A673 (cell line): Measurements from ENCODE around the gene KIAA0232. TPM values are rescaled to one million over a fixed set of nuclear protein-coding genes. Genes with fewer than 3 reads are reported as not detected.
"Not testable (repeated sequence)": the region's sequence is repeated elsewhere in the genome, so short reads cannot be mapped to it uniquely, and the experiment has no call there.

Source experiments
- BruUV-seq: library from RNA; stranded (reverse); fragments of 400-500 nt; replicated peaks from 2 replicates; lab custom pipeline; 2021; lab: Mats Ljungman, UMichigan
- CTCF ChIA-PET: fragments of 300-600 bp; sonication (Branson Sonifier 250); formaldehyde crosslinking; loops from one replicate; lab custom pipeline; 2022; ENCODE audit warnings: antibody characterized with exemption; lab: Charles Lee
- POLR2A ChIA-PET: fragments of 300-600 bp; sonication (Branson Sonifier 250); formaldehyde crosslinking; loops from one replicate; lab custom pipeline; 2022; ENCODE audit warnings: antibody characterized with exemption; ENCODE audit not compliant: low non-redundant PET; lab: Charles Lee
- DNase-seq: peaks from one replicate; pipeline ENCODE4 v3.0.0-alpha.2; 2015; ENCODE audit warnings: low spot score
- H3K27ac ChIP-seq: fragments of 200-600 bp; sonication (generic); 2 replicates; pipeline ENCODE4 v1.5.1; 2016; ENCODE audit warnings: mixed run types, low read depth, mild to moderate bottlenecking, mixed read lengths, antibody characterized with exemption, low read length; ENCODE audit not compliant: poor library complexity, severe bottlenecking
- H3K27me3 ChIP-seq: fragments of 200-600 bp; sonication (generic); replicated peaks from 2 replicates; pipeline ENCODE4 v1.6.1; 2017; ENCODE audit warnings: mixed run types, low read depth, mild to moderate bottlenecking, mixed read lengths, antibody characterized with exemption, low read length; ENCODE audit not compliant: insufficient read depth, poor library complexity
- H3K36me3 ChIP-seq: fragments of 200-600 bp; sonication (generic); 2 replicates; pipeline ENCODE4 v1.6.1; 2016; ENCODE audit warnings: mixed run types, mild to moderate bottlenecking, mixed read lengths, antibody characterized with exemption, low read length; ENCODE audit not compliant: insufficient read depth, poor library complexity, severe bottlenecking
- H3K4me1 ChIP-seq: fragments of 200-600 bp; sonication (generic); 2 replicates; pipeline ENCODE4 v1.6.1; 2017; ENCODE audit warnings: mixed run types, mild to moderate bottlenecking, mixed read lengths, antibody characterized with exemption, low read length; ENCODE audit not compliant: insufficient read depth, poor library complexity, severe bottlenecking
- H3K4me3 ChIP-seq: fragments of 200-600 bp; sonication (generic); 2 replicates; pipeline ENCODE4 v1.5.1; 2016; ENCODE audit warnings: low read depth, mixed run types, mild to moderate bottlenecking, mixed read lengths, low read length; ENCODE audit not compliant: poor library complexity, severe bottlenecking
- H3K9me3 ChIP-seq: fragments of 200-600 bp; sonication (generic); 2 replicates; pipeline ENCODE4 v1.6.1; 2016; ENCODE audit warnings: mixed run types, low read depth, mild to moderate bottlenecking, mixed read lengths, antibody characterized with exemption, low read length; ENCODE audit not compliant: poor library complexity, severe bottlenecking
- EZH2 ChIP-seq: fragments of 200-600 bp; sonication (generic); IDR thresholded peaks from 2 replicates; pipeline ENCODE4 v1.6.1; 2017; ENCODE audit warnings: borderline replicate concordance, low read depth, mild to moderate bottlenecking, mixed read lengths, antibody characterized with exemption, low read length; ENCODE audit not compliant: poor library complexity, severe bottlenecking
- intact Hi-C: fragments of 100-400 bp; cut with micrococcal nuclease; formaldehyde crosslinking; loops from one replicate; pipeline ENCODE4 v1.10.0; 2022; ENCODE audit not compliant: unreplicated experiment
- total RNA-seq: library from RNA; stranded (reverse); gene quantifications from 2 replicates; pipeline ENCODE4 v1.2.3, GENCODE V29; 2021
- TF ChIP-seq, protein P1 (sequence below): fragments of 300-800, 200-600 bp; sonication (generic); conservative IDR thresholded peaks from 2 replicates; pipeline ENCODE4 v1.5.1; 2017; ENCODE audit warnings: low read depth, mild to moderate bottlenecking, antibody characterized with exemption, low read length, moderate library complexity, mixed read lengths

The KIAA0232 gene
- total RNA-seq, 1 experiment from 2014 or later, result 30.2 TPM

- Histone ChIP-seq H3K4me3 (no peak overlapping the region), H3K36me3 (no peaks in the 10 kb centered on the region), H3K27ac (no peak overlapping the region), H3K4me1 (no peaks in the 10 kb centered on the region), H3K27me3 (no peaks in the 10 kb centered on the region), H3K9me3 (no peaks in the 10 kb centered on the region)
- no TSS peak for BruUV-seq
- intact Hi-C loops, result no loop called here
- ChIA-PET POLR2A (no interaction called here), CTCF (no interaction called here)
- TF ChIP-seq, protein P1, sequence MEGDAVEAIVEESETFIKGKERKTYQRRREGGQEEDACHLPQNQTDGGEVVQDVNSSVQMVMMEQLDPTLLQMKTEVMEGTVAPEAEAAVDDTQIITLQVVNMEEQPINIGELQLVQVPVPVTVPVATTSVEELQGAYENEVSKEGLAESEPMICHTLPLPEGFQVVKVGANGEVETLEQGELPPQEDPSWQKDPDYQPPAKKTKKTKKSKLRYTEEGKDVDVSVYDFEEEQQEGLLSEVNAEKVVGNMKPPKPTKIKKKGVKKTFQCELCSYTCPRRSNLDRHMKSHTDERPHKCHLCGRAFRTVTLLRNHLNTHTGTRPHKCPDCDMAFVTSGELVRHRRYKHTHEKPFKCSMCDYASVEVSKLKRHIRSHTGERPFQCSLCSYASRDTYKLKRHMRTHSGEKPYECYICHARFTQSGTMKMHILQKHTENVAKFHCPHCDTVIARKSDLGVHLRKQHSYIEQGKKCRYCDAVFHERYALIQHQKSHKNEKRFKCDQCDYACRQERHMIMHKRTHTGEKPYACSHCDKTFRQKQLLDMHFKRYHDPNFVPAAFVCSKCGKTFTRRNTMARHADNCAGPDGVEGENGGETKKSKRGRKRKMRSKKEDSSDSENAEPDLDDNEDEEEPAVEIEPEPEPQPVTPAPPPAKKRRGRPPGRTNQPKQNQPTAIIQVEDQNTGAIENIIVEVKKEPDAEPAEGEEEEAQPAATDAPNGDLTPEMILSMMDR, result no peak
- TF ChIP-seq EZH2, result no peak
- DNase-seq, result no peak
Observed at GRCh38 chr4:6753891-6754290, 28.6 kb upstream of the KIAA0232 start.

- no peak for DNase-seq
- Histone ChIP-seq H3K36me3 (no peaks in the 10 kb centered on the region), H3K9me3 (no peaks in the 10 kb centered on the region), H3K27ac (no peak overlapping the region), H3K4me1 (no peaks in the 10 kb centered on the region), H3K4me3 (no peak overlapping the region), H3K27me3 (no peaks in the 10 kb centered on the region)
- TF ChIP-seq EZH2, result no peak
- TF ChIP-seq, protein P1, result no peak
- ChIA-PET CTCF (no interaction called here), POLR2A (no interaction called here)
- intact Hi-C loops, result no loop called here
- BruUV-seq, result no TSS peak
Observed at GRCh38 chr4:6754481-6755087, 27.9 kb upstream of the KIAA0232 start.

- no peak overlapping the region for H3K27ac ChIP-seq
- no peak for DNase-seq
- intact Hi-C loops, result no loop called here
- no TSS peak for BruUV-seq
- H3K27me3 ChIP-seq, result no peaks in the 10 kb centered on the region
- H3K36me3 ChIP-seq, result no peaks in the 10 kb centered on the region
- no peaks in the 10 kb centered on the region for H3K4me1 ChIP-seq
- H3K9me3 ChIP-seq, result no peaks in the 10 kb centered on the region
- ChIA-PET CTCF (no interaction called here), POLR2A (no interaction called here)
- TF ChIP-seq EZH2, result no peak
- TF ChIP-seq, protein P1, result no peak
- H3K4me3 ChIP-seq, result no peak overlapping the region
Observed at GRCh38 chr4:6755088-6755753, 27.3 kb upstream of the KIAA0232 start.

DNA sequence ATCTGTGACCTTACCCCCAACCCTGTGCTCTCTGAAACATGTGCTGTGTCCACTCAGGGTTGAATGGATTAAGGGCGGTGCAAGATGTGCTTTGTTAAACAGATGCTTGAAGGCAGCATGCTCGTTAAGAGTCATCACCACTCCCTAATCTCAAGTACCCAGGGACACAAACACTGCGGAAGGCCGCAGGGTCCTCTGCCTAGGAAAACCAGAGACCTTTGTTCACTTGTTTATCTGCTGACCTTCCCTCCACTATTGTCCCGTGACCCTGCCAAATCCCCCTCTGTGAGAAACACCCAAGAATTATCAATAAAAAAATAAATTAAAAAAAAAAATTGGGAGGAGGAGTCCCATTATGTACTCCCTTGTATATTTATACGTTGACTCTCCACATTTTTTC, 26.2 kb upstream of the KIAA0232 start:
- DNase-seq, intact Hi-C loops, POLR2A ChIA-PET, CTCF ChIA-PET, H3K4me1 ChIP-seq, H3K27me3 ChIP-seq, H3K4me3 ChIP-seq, H3K9me3 ChIP-seq, H3K27ac ChIP-seq, H3K36me3 ChIP-seq, BruUV-seq: not testable (repeated sequence)
